Measurements from ENCODE around the gene CPNE5.
"Not testable (repeated sequence)": the region's sequence is repeated elsewhere in the genome, so short reads cannot be mapped to it uniquely, and the experiment has no call there.

CPNE5 gene

DNA sequence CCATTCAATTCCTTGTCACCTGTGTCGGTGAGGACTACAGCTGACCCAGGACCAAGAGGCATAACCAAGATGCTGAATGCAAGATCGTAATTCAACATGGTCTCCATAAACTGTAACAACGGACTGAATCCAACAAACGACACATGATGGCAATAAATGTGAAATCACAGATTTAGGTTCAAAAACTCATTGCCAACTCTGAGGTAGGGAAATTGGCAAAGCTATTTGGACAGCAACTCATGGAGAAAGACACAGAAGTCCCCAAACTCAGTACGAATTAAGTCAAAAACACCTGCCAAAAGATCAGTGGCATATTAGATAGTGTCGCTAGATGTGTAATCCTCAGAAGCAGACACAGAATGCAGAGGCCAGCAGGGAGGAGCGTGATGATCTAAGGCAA is 25.0 kb downstream of the CPNE5 start:
- DNase-seq (ENCODE audit: low read depth): no peak

DNA sequence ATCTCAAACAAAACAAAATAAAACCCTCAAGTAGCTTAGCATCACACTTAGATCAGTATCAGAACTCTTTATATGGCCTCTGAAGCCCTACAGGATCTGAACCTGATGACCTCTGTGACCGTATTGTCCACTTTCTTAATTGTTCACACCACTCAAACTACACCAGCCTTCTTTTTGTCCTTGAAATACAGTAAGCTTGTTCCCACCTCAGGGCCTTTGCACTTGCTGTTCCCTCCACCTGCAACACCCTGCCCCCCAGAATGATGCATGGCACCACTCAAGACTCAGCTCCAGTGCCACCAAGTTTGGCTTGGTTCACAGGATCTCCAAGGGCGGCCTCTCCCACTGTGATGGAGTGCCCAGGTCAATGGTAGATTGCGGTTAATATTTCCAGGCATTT is 25.7 kb downstream of the CPNE5 start:
- no peak for DNase-seq (ENCODE audit: low read depth)

- not testable (repeated sequence) for DNase-seq (ENCODE audit: low read depth)
Measured at GRCh38 chr6:36813047-36813446, 26.2 kb downstream of the CPNE5 start.

- no peak for DNase-seq (ENCODE audit: low read depth)
Measured at GRCh38 chr6:36809941-36810803, 29.1 kb downstream of the CPNE5 start.

DNA sequence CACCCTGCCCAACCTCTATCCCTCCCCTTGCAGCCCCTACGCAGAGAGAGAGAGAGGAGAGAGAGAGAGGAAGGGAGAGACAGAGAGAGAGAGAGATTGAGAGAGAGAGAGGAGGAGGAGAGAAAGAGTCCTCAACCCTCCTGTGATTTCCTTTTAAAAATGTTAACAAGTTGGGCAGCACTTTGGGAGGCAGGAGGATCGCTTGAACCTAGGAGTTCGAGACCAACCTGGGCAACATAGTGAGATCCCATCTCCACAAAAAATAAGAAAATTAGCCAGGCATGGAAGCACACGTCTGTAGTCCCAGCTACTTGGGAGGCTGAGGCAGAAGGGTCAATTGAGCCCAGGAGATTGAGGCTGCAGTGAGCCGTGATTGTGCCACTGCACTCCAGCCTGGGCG is 30.1 kb downstream of the CPNE5 start:
- DNase-seq (ENCODE audit: low read depth): no peak

DNA sequence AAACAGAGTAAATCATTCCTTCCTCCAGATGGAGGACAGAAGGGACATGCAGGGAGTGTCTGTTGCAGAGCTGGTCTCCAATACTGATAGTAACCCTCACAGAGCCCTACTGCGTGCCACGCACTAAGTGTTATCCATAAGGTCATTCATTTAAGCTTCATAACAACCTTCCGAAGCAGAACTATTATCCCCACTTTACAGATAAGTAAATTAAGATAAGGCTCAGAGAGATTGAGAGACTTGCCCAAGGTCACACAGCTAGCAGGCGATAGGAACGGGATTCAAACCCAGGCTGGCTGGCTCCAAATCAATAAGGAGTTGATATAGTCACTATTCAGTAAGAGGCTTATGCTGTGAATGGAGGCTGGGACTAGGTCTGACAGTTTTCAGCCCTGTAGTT is 30.6 kb downstream of the CPNE5 start:
- no peak for DNase-seq (ENCODE audit: low read depth)

- DNase-seq (ENCODE audit: low read depth): no peak
Measured at GRCh38 chr6:36807750-36808149, 31.5 kb downstream of the CPNE5 start.

DNA sequence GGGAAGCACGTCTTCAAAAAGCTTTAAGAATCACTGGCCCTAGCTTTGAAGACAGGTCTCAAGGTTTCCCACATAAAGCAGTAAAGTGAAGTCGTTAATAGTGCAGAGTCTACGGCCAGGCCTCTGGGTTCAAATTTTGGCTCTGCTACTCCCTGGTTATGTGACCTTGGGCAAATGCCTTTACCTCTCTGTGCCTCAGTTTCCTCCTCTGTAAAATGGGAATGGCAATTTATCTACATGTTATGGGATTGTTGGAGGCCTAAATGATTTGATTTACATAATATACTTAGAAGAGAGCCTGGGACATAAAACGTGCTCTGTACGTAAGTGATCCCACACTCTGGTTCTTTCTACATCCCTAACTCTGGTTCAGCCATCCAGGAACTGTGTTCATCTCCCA is 32.1 kb downstream of the CPNE5 start:
- no peak for DNase-seq (ENCODE audit: low read depth)

DNA sequence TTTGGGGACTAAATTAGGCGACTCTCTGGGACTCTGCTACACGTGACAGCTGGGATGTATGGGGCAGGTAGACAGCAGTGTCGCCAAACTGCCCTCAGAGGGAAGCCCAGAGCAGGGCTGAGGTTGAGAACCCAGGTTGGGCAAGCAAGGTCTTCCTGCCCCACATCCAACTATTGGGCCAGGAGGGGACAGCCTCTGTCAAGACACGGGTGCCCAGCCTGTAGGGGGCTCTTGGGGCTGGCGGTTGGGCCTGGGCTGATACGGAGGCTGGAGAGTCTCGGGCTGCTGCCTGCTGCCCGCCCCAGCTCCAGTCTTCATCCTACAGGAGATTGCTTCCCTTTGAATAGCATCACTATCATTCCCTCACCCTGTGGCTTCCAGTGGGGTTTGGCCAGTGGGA is 33.3 kb downstream of the CPNE5 start:
- DNase-seq (ENCODE audit: low read depth): no peak

GRCh38 chr6:36805096-36805797 is 34.0 kb downstream of the CPNE5 start:
- no peak for DNase-seq (ENCODE audit: low read depth)

GRCh38 chr6:36804563-36804962 is 34.7 kb downstream of the CPNE5 start:
- no peak for DNase-seq (ENCODE audit: low read depth)

DNA sequence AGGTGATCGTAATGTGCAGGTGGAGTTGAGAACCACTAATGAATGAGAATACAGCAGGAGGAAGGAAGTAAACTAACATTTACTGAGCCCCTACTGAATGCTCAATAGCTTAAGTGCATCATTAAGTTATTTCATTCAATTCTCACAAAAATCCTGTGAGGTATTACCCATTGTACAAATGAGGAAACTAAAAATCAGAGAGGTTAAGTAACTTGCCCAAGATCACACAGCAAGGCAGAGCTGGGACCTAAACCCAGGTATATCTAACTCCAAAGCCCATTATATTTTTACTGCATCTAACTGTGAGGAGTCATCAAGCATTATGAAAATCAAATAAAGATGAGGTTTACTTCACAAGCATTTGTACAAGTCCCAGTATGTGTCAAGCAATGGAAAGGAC is 35.3 kb downstream of the CPNE5 start:
- DNase-seq (ENCODE audit: low read depth): no peak

GRCh38 chr6:36803482-36803881 is 35.8 kb downstream of the CPNE5 start:
- DNase-seq (ENCODE audit: low read depth): no peak

GRCh38 chr6:36800223-36801076 is 38.8 kb downstream of the CPNE5 start:
- no peak for DNase-seq (ENCODE audit: low read depth)

GRCh38 chr6:36798852-36799251 is 40.4 kb downstream of the CPNE5 start:
- DNase-seq (ENCODE audit: low read depth): no peak

DNA sequence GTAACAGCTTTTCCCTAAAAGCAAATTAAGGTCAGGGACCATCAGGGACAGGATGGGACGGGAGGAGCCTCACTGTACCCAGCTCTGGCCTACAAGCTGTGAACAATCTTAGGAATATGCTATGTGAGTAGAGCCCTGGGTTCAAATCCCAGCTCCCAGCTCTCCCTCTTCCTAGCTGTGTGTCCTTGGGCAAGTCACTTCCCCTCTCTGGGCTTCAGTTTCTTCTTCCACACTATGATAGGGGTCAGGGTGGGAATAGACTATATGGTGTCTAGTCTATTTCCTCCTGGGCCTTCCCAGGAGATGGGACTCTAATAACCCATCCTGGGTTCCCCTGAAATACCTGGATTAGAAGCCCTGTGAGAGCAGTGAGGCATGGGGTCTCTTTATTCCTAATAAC is 41.6 kb downstream of the CPNE5 start:
- no peak for DNase-seq (ENCODE audit: low read depth)

DNA sequence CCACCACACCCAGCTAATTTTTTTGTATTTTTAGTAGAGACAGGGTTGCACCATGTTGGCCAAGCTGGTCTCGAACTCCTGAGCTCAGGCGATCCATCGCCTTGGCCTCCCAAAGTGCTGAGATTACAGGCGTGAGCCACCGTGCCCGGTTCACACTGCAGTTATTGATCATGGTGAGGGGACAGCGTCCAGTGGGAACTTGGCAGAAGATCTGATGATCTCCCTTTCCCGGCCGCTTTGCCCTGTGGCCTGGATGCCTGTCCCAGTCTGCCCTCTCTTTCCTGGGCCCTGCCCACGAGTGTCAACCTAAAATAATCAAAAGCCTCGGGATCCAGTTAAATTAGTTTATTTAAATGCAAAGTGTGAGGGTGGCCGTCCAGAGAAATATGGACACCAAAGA is 42.2 kb downstream of the CPNE5 start:
- no peak for DNase-seq (ENCODE audit: low read depth)

GRCh38 chr6:36794713-36795065 is 44.6 kb downstream of the CPNE5 start:
- DNase-seq (ENCODE audit: low read depth): no peak

- DNase-seq (ENCODE audit: low read depth): no peak
Measured at GRCh38 chr6:36793913-36794712, 45.1 kb downstream of the CPNE5 start.

DNA sequence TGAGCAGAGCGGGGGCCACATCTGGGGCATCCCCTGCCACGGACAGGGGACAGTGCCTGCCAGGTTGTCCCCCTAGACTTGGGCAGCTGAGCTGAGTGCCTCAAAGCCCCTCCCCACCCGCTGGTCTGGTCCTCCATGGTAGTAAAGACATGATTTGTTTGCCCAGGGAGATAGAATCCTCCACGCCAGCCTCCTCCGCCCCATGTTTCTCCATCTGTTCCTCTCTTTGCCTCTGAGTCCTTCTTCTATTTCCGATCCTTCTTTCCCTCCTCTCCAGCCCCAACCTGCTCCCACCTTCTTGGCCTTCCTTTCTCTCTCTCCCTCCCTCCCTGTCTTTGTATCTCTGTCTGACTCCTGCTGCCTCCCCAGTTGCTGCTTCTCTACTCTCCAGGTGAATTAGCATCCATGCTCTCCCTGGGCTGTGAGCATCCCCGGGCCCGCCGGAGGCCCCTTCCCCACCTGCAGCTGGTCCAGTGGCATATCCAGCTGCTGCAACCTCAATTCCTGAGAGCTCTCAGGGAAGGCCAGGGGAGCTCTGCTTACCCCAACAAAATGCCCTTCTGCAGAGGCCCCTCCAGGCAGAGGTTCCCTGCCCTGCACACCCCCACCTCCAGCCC is 45.8 kb downstream of the CPNE5 start:
- no peak for DNase-seq (ENCODE audit: low read depth)

DNA sequence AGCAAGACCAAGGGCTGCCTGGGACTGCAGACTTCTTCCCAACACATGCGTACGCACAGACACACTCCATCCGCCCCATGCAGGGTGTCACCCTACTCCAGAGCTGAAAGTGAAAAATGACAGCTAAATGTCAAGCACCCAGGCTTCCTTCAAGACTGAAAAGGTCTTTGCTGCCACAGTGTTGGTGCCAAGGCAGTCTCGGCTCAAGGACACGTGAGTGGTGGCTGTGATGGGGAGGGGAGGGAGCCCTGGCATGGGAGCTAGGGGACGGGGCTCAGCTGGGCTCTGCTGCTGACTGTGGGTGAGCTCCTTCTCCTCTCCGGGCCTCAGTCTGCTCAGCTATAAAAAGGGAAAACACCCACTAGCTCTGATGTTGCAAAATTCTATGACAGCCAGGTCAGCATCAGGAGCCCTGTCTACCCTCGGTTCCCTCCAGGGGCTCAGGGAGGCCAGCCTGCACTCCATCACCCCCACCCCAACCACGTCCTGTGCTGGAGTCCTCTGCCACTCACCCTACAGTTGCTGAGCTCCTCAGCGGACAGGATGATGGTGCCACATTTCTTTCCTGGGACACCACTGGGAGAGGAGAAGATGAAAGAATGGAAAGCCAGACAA is 47.6 kb downstream of the CPNE5 start:
- no peak for DNase-seq (ENCODE audit: low read depth)

Data from EH (cell line).